ENCODE results near the gene ZNF337.
"Not testable (repeated sequence)": the region's sequence is repeated elsewhere in the genome, so short reads cannot be mapped to it uniquely, and the experiment has no call there.

ZNF337 gene

DNA sequence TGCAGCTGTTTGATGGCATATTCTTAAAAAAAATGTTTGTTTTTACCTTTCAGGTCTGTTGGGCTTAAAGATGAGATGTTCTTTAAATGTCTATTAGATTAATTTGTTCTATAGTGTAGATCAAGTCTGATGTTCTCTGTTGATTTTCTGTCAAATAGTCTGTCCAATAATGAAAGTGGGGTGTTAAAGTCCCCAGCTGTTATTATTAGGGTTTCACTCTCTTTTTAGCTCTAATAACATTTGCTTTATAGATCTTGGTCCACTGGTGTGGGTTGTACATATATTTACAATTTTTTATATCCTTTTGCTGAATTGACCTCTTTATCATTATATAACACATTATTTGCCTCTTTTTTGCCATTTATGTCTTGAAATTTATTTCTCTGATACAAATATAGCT, 11.0 kb upstream of the ZNF337 start:
- no peak for DNase-seq (ENCODE audit: low spot score)
- ChIA-PET CTCF (no interaction called here), POLR2A (ENCODE audit: low non-redundant PET) (no interaction called here)
- TF ChIP-seq, protein P1, sequence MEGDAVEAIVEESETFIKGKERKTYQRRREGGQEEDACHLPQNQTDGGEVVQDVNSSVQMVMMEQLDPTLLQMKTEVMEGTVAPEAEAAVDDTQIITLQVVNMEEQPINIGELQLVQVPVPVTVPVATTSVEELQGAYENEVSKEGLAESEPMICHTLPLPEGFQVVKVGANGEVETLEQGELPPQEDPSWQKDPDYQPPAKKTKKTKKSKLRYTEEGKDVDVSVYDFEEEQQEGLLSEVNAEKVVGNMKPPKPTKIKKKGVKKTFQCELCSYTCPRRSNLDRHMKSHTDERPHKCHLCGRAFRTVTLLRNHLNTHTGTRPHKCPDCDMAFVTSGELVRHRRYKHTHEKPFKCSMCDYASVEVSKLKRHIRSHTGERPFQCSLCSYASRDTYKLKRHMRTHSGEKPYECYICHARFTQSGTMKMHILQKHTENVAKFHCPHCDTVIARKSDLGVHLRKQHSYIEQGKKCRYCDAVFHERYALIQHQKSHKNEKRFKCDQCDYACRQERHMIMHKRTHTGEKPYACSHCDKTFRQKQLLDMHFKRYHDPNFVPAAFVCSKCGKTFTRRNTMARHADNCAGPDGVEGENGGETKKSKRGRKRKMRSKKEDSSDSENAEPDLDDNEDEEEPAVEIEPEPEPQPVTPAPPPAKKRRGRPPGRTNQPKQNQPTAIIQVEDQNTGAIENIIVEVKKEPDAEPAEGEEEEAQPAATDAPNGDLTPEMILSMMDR (conservative IDR thresholded peaks at IDR 0.05; ENCODE audit: low read depth), result no peak
- H3K27ac ChIP-seq, result no peak overlapping the region

DNA sequence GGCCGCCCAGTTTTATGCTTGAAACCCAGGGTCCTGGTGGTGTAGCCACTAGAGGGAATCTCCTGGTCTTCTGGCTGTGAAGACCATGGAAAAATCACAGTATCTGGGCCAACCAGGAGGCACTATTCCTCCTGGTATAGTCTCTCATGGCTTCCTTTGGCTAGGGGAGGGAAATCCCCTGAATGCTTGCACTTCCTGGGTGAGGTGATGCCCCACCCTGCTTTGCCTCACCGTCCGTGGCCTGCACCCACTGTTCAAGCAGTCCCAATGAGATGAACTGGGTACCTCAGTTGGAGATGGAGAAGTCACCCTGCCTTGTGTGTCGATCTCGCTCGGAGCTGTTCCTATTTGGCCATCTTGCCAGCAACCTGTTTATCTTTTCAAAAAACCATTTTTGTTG, 10.1 kb upstream of the ZNF337 start:
- no peak overlapping the region for H3K27ac ChIP-seq
- TF ChIP-seq, protein P1 (conservative IDR thresholded peaks at IDR 0.05; ENCODE audit: low read depth), result no peak
- POLR2A ChIA-PET (ENCODE audit: low non-redundant PET), result no interaction called here
- DNase-seq (ENCODE audit: low spot score), result no peak
- CTCF ChIA-PET, result interaction anchor here (0.7 kb wide), 1 partner anchor 1922 kb away, joined by 3 read pairs; no protein-coding TSS in a partner anchor

DNA sequence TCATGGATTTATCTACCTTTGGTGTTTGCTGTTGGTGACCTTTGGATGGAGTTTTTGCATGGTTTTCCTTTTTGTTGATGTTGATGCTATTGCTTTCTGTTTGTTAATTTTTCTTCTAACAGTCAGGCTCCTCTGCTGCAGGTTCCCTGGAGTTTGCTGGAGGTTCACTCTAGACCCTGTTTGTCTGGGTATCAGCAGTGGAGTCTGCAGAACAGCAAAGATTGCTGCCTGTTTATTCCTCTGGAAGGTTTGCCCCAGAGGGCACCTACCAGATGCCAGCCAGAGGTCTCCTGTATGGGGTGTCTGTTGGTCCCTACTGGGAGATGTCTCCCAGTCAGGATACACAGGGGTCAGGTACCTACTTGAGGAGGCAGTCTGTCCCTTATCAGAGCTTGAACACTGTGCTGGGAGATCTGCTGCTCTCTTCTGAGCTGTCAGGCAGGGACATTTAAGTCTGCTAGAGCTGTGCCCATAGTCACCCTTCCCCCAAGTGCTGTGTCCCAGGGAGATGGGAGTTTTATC, 9.2 kb upstream of the ZNF337 start:
- CTCF ChIA-PET, result interaction anchor here (0.6 to 0.7 kb wide), 2 partner anchors 53 to 114 kb away, joined by 3 to 8 read pairs; no protein-coding TSS in a partner anchor
- no peak for DNase-seq (ENCODE audit: low spot score)
- POLR2A ChIA-PET (ENCODE audit: low non-redundant PET), result no interaction called here
- H3K27ac ChIP-seq, result no peak overlapping the region
- TF ChIP-seq, protein P1 (conservative IDR thresholded peaks at IDR 0.05; ENCODE audit: low read depth), result no peak

DNA sequence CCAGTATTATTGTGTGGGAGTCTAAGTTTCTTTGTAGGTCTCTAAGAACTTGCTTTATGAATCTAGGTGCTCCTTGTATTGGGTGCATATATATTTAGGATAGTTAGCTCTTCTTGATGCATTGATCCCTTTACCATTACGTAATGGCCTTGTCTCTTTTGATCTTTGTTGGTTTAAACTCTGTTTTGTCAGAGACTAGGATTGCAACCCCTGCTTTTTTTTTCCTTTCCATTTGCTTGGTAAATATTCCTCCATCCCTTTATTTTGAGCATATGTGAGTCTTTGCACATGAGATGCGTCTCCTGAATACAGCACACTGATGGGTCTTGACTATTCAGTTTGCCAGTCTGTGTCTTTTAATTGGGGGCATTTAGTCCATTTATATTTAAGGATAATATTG, 7.7 kb upstream of the ZNF337 start:
- CTCF ChIA-PET; DNase-seq (ENCODE audit: low spot score); POLR2A ChIA-PET (ENCODE audit: low non-redundant PET); H3K27ac ChIP-seq: not testable (repeated sequence)

DNA sequence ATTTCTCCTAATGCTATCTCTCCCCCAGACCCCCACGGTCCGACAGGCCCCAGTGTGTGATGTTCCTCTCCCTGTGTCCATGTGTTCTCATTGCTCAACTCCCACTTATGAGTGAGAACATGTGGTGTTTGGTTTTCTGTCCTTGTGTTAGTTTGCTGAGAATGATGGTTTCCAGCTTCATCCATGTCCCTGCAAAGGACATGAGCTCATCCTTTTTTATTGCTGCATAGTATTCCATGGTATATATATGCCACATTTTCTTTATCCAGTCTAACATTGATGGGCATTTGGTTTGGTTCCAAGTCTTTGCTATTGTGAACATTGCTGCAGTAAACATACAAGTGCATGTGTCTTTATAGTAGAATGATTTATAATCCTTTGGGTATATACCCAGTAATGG, 4.2 kb upstream of the ZNF337 start:
- CTCF ChIA-PET; POLR2A ChIA-PET (ENCODE audit: low non-redundant PET); DNase-seq (ENCODE audit: low spot score); H3K27ac ChIP-seq: not testable (repeated sequence)

DNA sequence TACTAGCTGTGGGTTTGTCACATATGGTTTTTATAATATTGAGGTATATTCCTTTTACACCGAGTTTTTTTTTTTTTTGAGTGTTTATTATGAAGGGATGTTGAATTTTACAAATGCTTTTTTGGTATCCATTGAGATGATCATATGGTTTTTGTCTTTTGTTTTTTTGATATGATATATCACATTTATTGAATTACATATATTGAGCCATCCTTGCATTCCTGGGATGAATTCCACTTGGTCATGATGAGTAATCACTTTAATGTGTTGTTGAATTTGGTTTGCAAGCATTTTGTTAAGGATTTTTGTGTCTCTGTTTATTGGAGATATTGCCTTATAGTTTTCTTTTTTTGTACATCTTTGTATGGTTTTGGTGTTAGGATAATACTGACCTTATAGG, 3.3 kb upstream of the ZNF337 start:
- ChIA-PET POLR2A (ENCODE audit: low non-redundant PET) (no interaction called here), CTCF (no interaction called here)
- DNase-seq (ENCODE audit: low spot score), result no peak
- TF ChIP-seq, protein P1 (conservative IDR thresholded peaks at IDR 0.05; ENCODE audit: low read depth), result no peak
- no peak overlapping the region for H3K27ac ChIP-seq

DNA sequence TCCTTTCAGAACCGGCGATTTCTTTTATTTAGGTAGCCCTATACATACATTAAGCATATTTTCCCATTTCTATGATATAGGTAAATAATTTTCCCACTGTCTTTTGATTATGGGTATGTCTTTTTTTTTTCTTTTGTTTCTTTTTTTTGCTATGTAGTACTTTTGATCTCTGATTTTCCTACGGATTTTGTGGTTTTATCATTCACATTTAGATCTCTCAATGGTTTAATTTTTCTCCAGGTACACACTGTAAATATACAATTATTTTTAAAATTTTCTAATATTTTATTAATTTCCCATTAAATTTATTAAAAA, 436 bp upstream of the ZNF337 start:
- ChIA-PET CTCF (no interaction called here), POLR2A (ENCODE audit: low non-redundant PET) (no interaction called here)
- no peak for DNase-seq (ENCODE audit: low spot score)
- H3K27ac ChIP-seq, result peak overlapping the region; percentile 88
- TF ChIP-seq, protein P1 (conservative IDR thresholded peaks at IDR 0.05; ENCODE audit: low read depth), result no peak
